ENCODE measurements around the gene SIN3B. TPM values are rescaled to one million over a fixed set of nuclear protein-coding genes. Genes with fewer than 3 reads are reported as not detected.

Gene SIN3B
- total and polyA plus RNA-seq, 9 of the 15 experiments (the other 6 are each of a cell fraction or from before 2014, with no cell fraction given): 0.51 to 34.2 (median 14.3) TPM

- TF ChIP-seq PATZ1 (CRISPR knock-in tag; IDR thresholded peaks at IDR 0.05; ENCODE audit: borderline replicate concordance): peak; percentile 81; the same call in 1 of the 2 replicates
- no peak for TF ChIP-seq YY1 (IDR thresholded peaks at IDR 0.05; ENCODE audit: borderline replicate concordance in 1 of 3, control insufficient read depth in 1 of 3, extremely low read depth in 1 of 3, insufficient read depth in 3 of 3, insufficient read length in 1 of 3, insufficient replicate concordance in 2 of 3, low read depth in 1 of 3, low read length in 2 of 3)
- no peak for TF ChIP-seq SMAD1 (IDR thresholded peaks at IDR 0.05; ENCODE audit: low read depth, low read length, partially characterized antibody)
- peak; percentile 66 for TF ChIP-seq EGR1 (conservative IDR thresholded peaks at IDR 0.05)
- TF ChIP-seq ZNF263 (CRISPR knock-in tag; IDR thresholded peaks at IDR 0.05; ENCODE audit: borderline replicate concordance): 0 out of 2 replicates have a peak, but pooled peaks have one; percentile 60
- no peak for TF ChIP-seq NCOA4 (IDR thresholded peaks at IDR 0.05; ENCODE audit: partially characterized antibody)
- no peak for TF ChIP-seq CEBPG (CRISPR knock-in tag; IDR thresholded peaks at IDR 0.05)
- no peak for TF ChIP-seq CEBPG (tag; conservative IDR thresholded peaks at IDR 0.05 in 1 of 2, IDR thresholded peaks at IDR 0.05 in 1 of 2)
- TF ChIP-seq DIDO1 (tag; IDR thresholded peaks at IDR 0.05; ENCODE audit: low read depth): no peak
- no peak for TF ChIP-seq ZNF134 (CRISPR knock-in tag; conservative IDR thresholded peaks at IDR 0.05)
- no peak for TF ChIP-seq TFE3 (CRISPR knock-in tag; IDR thresholded peaks at IDR 0.05)
- TF ChIP-seq KAT7 (CRISPR knock-in tag; IDR thresholded peaks at IDR 0.05; ENCODE audit: borderline replicate concordance): 0 out of 2 replicates have a peak, but pooled peaks have one; percentile 75
- no peak for TF ChIP-seq ARID2 (IDR thresholded peaks at IDR 0.05)
- TF ChIP-seq ZNF121 (CRISPR knock-in tag; conservative IDR thresholded peaks at IDR 0.05): no peak
- no peak for TF ChIP-seq FOXA3 (CRISPR knock-in tag; conservative IDR thresholded peaks at IDR 0.05 in 1 of 2, IDR thresholded peaks at IDR 0.05 in 1 of 2)
- 0 out of 2 replicates have a peak, but pooled peaks have one; percentile 28 for TF ChIP-seq CXXC5 (CRISPR knock-in tag; IDR thresholded peaks at IDR 0.05)
- TF ChIP-seq CHD1 (IDR thresholded peaks at IDR 0.05; ENCODE audit: low read length): peak; percentile 83
- TF ChIP-seq BRD9 (IDR thresholded peaks at IDR 0.05; ENCODE audit: low read depth, partially characterized antibody): no peak
- TF ChIP-seq ID3 (CRISPR knock-in tag; IDR thresholded peaks at IDR 0.05): no peak
- 0 out of 2 replicates have a peak, but pooled peaks have one; percentile 44 for TF ChIP-seq ID3 (tag; IDR thresholded peaks at IDR 0.05)
- TF ChIP-seq ATF7 (IDR thresholded peaks at IDR 0.05): 0 out of 2 replicates have a peak, but pooled peaks have one; percentile 28
- peak; percentile 63 for TF ChIP-seq RBM22 (IDR thresholded peaks at IDR 0.05; ENCODE audit: low read depth, low read length, poor library complexity, severe bottlenecking)
- no peak for TF ChIP-seq KAT2B (IDR thresholded peaks at IDR 0.05; ENCODE audit: low read depth, low read length)
These were observed 67.2 kb downstream of the SIN3B start (continued) for GRCh38 chr19:16896146-16897028.
